GM21723 (cell line): ENCODE measurements around the gene PRKCE.
"Not testable (repeated sequence)": the region's sequence is repeated elsewhere in the genome, so short reads cannot be mapped to it uniquely, and the experiment has no call there.

Experiments
- ATAC-seq: cut with Tn5 transposase; IDR thresholded peaks from one replicate; pipeline ENCODE4 v1.9.1; 2021; ENCODE audit warnings: mild to moderate bottlenecking, moderate library complexity; ENCODE audit not compliant: unreplicated experiment

Gene PRKCE

DNA sequence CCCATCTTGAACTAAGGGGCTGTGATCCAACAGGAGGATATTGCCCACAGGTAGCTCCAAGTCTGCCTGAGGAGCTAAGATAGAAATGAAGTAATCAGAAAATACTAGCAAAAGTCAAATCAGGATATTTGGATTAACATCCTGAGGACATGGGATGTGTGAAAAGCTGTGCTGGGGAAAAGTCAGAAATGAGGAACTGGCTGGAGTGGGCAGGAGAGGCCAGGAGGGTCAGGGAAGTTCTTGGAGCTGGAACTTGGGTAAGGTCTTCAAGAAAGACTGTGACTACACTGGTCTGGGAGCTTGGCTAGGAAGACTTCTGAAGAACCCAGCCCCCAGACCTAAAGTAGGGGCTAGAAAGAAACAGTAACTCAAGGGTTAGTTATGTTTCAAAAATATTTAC is 250.9 kb downstream of the PRKCE start:
- ATAC-seq: no peak

DNA sequence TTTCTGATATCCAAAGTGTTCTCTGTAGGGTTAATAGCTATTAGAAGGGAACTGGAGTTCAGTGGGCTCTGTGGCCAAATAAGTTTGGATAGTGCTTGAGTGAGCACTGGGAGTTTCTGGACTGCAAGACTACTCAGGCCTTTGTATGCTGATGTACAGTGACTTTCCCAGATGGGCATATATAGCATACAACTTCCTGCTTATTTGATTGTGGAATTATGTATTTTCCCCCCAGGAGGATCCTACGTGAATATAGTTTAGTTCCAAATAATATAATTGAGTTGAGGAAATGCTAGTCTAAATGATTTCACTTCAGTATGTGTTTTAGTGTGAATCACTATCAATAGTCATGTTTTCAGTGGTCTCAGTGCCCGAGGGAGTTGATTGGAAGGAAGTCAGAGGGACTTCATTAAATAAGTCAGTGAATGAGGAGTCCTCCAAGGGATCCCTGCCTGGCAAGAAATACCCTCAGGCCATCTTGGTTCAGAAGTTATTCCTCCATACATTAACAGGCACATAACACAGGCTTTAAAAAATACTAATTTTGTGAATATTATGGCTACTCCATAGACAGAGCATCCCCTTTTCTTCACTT is 251.4 kb downstream of the PRKCE start:
- no peak for ATAC-seq

GRCh38 chr2:45904267-45904945 is 252.9 kb downstream of the PRKCE start:
- peak; percentile 60 for ATAC-seq

DNA sequence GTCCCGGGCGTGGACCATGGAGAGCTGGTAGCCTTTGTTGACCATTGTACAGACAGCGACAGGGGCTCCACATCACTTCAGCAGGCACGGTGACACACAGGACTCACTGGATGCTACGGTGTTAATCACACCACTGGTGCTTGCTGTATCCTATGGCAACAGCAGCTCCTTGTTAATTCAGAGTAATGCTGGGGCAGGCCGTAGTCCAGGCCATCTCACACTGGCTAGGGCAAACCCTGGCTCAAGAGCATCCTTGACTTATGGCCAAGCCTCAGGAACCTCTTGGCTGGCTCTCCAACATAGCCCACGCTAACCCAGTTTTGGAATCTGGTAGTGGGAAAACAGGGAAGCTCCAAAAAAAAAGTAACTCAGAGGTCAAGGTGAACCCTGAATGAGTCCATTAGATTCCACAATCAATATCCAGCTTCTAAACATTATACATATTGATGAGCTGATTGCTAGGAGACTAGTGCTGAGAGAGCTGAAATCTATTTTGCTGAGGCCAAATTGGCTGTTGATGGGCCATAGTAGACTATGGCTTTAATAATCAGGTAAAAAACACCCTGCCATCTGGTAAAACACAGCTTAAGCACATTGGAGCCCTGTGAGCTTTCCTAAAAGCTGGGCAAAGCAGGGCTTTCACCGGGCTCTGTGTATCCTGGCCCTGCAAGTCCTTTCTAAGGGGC is 253.6 kb downstream of the PRKCE start:
- ATAC-seq: no peak

DNA sequence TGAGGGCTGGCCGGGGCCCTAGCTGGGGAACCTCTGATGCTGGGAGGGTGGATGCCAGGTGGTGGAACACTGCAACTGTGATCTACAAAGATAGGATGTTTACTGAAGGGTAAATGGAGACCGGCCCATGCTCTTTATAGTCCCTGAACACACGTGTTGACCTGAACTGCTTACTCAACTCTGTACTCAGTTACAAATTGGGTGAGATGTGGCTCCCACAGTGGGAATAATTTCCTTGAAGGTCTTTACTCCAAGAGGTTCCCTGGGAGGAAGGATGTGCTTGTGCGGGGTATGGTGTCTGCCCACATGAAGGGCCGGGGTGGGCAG is 254.1 kb downstream of the PRKCE start:
- ATAC-seq: no peak

DNA sequence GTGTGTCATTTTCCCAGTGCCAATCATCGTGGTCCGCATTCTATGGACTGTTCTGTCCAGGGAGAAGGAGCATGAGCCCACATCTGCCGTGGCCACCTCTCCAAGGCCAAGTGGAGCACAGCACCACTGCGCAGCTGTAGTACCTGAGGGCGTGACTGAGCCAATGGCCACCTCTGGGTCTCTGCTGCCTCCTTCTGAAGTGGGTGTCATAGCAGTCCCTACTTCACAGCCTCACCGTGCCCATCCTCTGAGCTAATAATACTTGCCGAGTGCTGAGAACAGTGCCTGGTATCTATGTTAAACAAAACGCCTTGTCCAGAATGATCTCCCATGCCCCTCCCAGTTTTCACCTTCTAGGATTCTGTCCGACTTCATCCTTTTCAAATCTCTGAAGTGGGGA is 256.1 kb downstream of the PRKCE start:
- ATAC-seq: no peak

DNA sequence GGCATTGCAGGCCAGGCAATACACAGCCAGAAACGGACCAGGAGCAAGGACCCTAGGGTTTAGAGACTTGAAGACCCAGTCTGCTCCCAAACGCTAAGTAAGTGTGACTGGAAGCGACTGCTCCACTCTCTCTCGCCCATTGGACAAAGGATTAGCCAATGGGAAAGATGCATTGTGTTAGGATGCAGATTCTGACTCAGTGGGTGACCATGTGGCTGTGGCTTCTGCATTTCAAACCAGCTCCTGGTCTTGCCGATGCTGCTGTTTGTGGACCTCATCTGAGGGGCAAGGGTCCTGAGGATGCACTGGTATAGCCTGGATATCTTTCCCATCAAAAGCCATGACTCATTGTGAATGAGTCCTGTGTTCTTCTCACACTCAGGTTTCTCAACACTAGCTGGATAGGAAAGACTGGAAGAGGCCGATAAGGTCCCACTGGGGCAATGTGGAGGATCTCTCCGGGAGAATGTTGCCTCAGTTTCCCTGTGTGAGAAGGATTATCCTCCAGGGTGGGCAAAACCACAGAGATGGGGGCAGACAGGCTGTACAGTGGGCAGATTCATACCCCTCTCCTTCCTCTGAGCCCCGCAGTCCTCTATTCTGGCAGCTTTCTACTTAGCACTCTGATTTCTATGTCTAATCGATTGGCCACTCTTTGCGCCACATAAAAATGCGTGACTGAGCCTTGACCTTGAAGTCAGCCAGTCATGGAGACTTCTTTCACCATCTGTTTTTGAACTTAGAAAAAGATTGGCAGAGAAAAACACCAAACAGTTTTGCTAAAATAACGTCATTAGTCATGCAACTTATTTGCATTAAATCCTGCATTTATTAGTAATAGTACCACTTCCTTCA is 257.1 kb downstream of the PRKCE start:
- no peak for ATAC-seq

- no peak for ATAC-seq
Measured at GRCh38 chr2:45909171-45909565, 257.7 kb downstream of the PRKCE start.

DNA sequence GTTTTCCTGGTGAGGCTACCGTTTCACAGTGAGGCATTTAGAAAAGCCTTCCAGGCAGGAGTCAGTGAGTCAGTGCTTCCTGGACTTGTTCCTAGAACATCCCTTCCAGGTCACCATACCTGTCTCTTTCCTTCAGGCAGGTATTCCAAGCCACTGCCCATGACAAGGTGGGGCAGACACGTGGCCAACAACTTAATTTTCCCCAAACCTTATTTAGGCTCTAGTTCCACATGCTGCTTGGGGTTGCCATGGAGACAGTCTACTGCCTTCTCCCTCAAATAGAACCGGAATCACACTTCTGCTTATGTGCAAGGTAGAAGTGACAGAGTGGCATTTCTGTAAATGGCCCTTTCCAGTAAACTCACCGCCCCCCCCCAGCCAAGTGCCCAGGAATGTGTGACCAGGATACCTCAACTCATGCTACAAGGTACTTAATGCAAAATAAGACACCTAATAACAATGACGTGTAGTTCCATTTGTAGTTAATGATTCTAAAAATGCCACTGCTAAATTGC is 258.3 kb downstream of the PRKCE start:
- ATAC-seq: peak; percentile 89

- no peak for ATAC-seq
Measured at GRCh38 chr2:45910473-45911060, 259.1 kb downstream of the PRKCE start.

- no peak for ATAC-seq
Measured at GRCh38 chr2:45911538-45911937, 260.1 kb downstream of the PRKCE start.

- ATAC-seq: no peak
Measured at GRCh38 chr2:45912109-45912508, 260.6 kb downstream of the PRKCE start.

DNA sequence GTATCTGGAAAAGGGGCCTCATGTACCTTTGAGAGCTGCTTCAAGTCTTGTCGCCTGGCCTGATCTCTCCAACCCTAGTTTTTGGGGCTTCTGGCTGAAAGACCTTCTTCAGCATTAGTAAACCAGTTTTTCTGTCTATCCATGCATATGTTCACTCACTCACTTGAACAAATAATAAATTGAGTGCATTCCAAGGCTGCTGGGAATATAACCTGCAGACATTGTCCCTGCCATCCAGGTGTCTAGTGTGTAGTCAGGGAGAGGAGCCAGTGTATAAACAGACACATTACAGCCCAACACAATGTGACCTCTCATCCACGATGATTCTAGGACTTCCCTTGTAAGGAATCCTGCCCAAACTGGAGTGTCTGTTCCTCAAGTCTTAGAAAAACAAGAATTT is 262.1 kb downstream of the PRKCE start:
- ATAC-seq: no peak

GRCh38 chr2:45915523-45915922 is 264.0 kb downstream of the PRKCE start:
- ATAC-seq: no peak

GRCh38 chr2:45917561-45918176 is 266.2 kb downstream of the PRKCE start:
- not testable (repeated sequence) for ATAC-seq

GRCh38 chr2:45918463-45919159 is 267.1 kb downstream of the PRKCE start:
- ATAC-seq: no peak

- no peak for ATAC-seq
Measured at GRCh38 chr2:45919160-45919650, 267.7 kb downstream of the PRKCE start.

DNA sequence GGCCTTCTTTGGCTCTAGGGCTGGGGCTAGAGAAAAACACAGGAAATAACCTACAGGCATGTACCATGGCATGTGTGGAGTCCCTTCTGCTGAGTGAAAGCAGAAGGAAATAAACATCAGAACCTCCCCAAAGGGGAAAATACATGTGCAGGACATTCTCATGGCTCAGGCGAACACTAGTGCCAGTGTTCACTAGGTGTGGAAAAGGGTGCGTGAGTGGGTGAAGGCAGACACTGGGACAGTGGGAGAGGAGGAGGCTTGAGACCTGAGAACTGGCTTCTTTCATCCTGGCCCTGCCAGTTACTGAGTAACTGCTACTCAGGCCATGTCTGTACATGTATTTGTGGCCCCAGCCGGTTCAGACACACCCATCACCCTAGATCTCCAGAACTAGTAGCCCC is 268.2 kb downstream of the PRKCE start:
- no peak for ATAC-seq

DNA sequence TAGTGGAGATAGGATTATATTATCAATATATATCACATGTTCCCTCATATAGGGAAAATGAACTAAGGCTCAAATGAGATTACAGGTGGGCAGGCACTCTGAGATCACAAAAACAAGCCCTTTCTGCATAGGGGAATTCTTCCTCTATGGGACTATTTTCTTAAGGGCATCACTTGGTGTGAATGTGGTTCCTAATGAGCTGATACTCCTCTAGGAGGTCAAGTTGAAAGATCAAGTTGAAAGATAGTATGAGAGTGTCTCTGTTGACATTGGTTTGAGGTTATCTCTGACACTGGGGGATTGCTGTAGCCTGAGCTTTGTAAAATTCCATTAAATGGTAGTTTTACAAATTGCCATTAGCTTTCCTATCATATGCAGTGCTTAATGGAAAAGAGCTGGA is 270.4 kb downstream of the PRKCE start:
- no peak for ATAC-seq

- ATAC-seq: no peak
Measured at GRCh38 chr2:45922577-45922988, 271.1 kb downstream of the PRKCE start.
